ENCODE data around the gene RET.

GRCh38 chr10:43113201-43114087, 36.6 kb downstream of the RET start:
- TF ChIP-seq POLR2A (IDR thresholded peaks at IDR 0.05; ENCODE audit: control extremely low read depth in 1 of 2, low read depth in 2 of 2, low read length in 2 of 2) (no peak), ATF2 (IDR thresholded peaks at IDR 0.05; ENCODE audit: low read length) (no peak), CTCF (IDR thresholded peaks at IDR 0.05; ENCODE audit: control extremely low read depth in 1 of 3, insufficient read depth in 1 of 3, low read depth in 1 of 3, low read length in 3 of 3) (no peak), SP1 (IDR thresholded peaks at IDR 0.05; ENCODE audit: low read depth, low read length) (no peak), USF2 (IDR thresholded peaks at IDR 0.05; ENCODE audit: low read length) (no peak), SP4 (IDR thresholded peaks at IDR 0.05; ENCODE audit: low read length) (no peak), TCF12 (IDR thresholded peaks at IDR 0.05; ENCODE audit: low read depth, low read length) (no peak), SP2 (IDR thresholded peaks at IDR 0.05; ENCODE audit: low read length) (no peak), CHD1 (IDR thresholded peaks at IDR 0.05; ENCODE audit: low read depth, low read length) (no peak), EZH2 (IDR thresholded peaks at IDR 0.05; ENCODE audit: low read depth, low read length, severe bottlenecking) (no peak)

Measured in H1 (cell line).